SK-N-SH (cell line): ENCODE results near the gene PDCD1. TPM values are rescaled to one million over a fixed set of nuclear protein-coding genes. Genes with fewer than 3 reads are reported as not detected.

Source experiments
- CTCF ChIA-PET: fragments of 300-600, 350-600 bp; formaldehyde crosslinking; extraction: SDS; loops from one replicate; lab custom pipeline; 2021; lab: Yijun Ruan, JAX
- POLR2A ChIA-PET: fragments of 350-600 bp; sonication (Branson Sonifier 250); formaldehyde crosslinking; extraction: SDS; loops from one replicate; lab custom pipeline; 2020; ENCODE audit warnings: antibody characterized with exemption, inconsistent platforms; lab: Yijun Ruan, JAX
- DNase-seq: peaks from one replicate; pipeline ENCODE4 v3.0.0; 2012
- H2AFZ ChIP-seq: fragments of 200-600 bp; sonication (generic); 2 replicates; pipeline ENCODE4 v1.8.1; 2016; ENCODE audit warnings: antibody characterized with exemption, mild to moderate bottlenecking, low read depth
- H3F3A ChIP-seq: fragments of 200-600 bp; sonication (generic); replicated peaks from 2 replicates; pipeline ENCODE3; 2016; ENCODE audit warnings: antibody characterized with exemption, mild to moderate bottlenecking; ENCODE audit not compliant: insufficient read depth
- H3K27ac ChIP-seq, 2 experiments: fragments of 200-500 bp in 1 of 2; fragments of 200-600 bp in 1 of 2; sonication (Bioruptor generic) in 1 of 2; sonication (generic), shearing (Covaris generic) in 1 of 2; 2 replicates each; pipeline versions ENCODE4 v1.5.1 to v1.6.1; 2014 to 2016; ENCODE audit warnings: low read depth in 2 of 2, inconsistent platforms in 1 of 2, low read length in 1 of 2, mild to moderate bottlenecking in 1 of 2, mixed read lengths in 1 of 2
- H3K27me3 ChIP-seq: fragments of 200-600 bp; sonication (generic), shearing (Covaris generic); 2 replicates; pipeline ENCODE4 v1.6.1; 2016; ENCODE audit warnings: mixed run types; ENCODE audit not compliant: insufficient read depth
- H3K36me3 ChIP-seq, 2 experiments: fragments of 200-500 bp in 1 of 2; fragments of 200-600 bp in 1 of 2; sonication (Bioruptor generic) in 1 of 2; sonication (generic) in 1 of 2; replicated peaks in 1 of 2; 2 replicates each; pipeline versions ENCODE3 to v1.5.1; 2014 to 2016; ENCODE audit warnings: low read length in 1 of 2, mild to moderate bottlenecking in 1 of 2; ENCODE audit not compliant: insufficient read depth in 2 of 2, control insufficient read depth in 1 of 2
- H3K4me1 ChIP-seq, 2 experiments: fragments of 200-500 bp in 1 of 2; fragments of 200-600 bp in 1 of 2; sonication (Bioruptor generic) in 1 of 2; sonication (generic), shearing (Covaris generic) in 1 of 2; 2 replicates each; pipeline versions ENCODE4 v1.5.1 to v1.6.1; 2014 to 2016; ENCODE audit warnings: low read depth in 1 of 2, low read length in 1 of 2, mixed run types in 1 of 2; ENCODE audit not compliant: insufficient read depth in 2 of 2, control insufficient read depth in 1 of 2
- H3K4me2 ChIP-seq: fragments of 200-600 bp; sonication (generic), shearing (Covaris generic); 2 replicates; pipeline ENCODE4 v1.6.1; 2017; ENCODE audit warnings: mixed run types
- H3K4me3 ChIP-seq, 2 experiments: fragments of 200-500 bp in 1 of 2; fragments of 200-600 bp in 1 of 2; sonication (Bioruptor generic) in 1 of 2; sonication (generic), shearing (Covaris generic) in 1 of 2; 2 replicates each; pipeline versions ENCODE4 v1.5.1 to v1.8.1; 2014 to 2016; ENCODE audit warnings: low read depth in 2 of 2, inconsistent platforms in 1 of 2, low read length in 1 of 2, mild to moderate bottlenecking in 1 of 2, mixed read lengths in 1 of 2, moderate library complexity in 1 of 2
- H3K79me2 ChIP-seq: fragments of 200-600 bp; sonication (generic); 2 replicates; pipeline ENCODE4 v1.8.1; 2017; ENCODE audit warnings: mild to moderate bottlenecking; ENCODE audit not compliant: insufficient read depth
- H3K9ac ChIP-seq: fragments of 200-600 bp; sonication (generic); 2 replicates; pipeline ENCODE4 v1.6.1; 2017; ENCODE audit warnings: mixed run types
- H3K9me2 ChIP-seq: fragments of 200-600 bp; sonication (generic); 2 replicates; pipeline ENCODE4 v1.6.1; 2017; ENCODE audit warnings: mixed run types
- H3K9me3 ChIP-seq: fragments of 200-600 bp; sonication (generic); 2 replicates; pipeline ENCODE4 v1.6.1; 2017; ENCODE audit warnings: mixed run types, mild to moderate bottlenecking, moderate library complexity
- H4K20me1 ChIP-seq: fragments of 200-600 bp; sonication (generic); 2 replicates; pipeline ENCODE4 v1.6.1; 2017; ENCODE audit warnings: mild to moderate bottlenecking, mixed run types; ENCODE audit not compliant: insufficient read depth
- NRF1 ChIP-seq: IDR thresholded peaks from 2 replicates; pipeline ENCODE4 v1.6.1; 2012; ENCODE audit warnings: low read depth, mild to moderate bottlenecking, low read length
- POLR2AphosphoS5 ChIP-seq: IDR thresholded peaks from 2 replicates; pipeline ENCODE4 v1.6.1; 2012; ENCODE audit warnings: low read depth, low read length
- TAF1 ChIP-seq: IDR thresholded peaks from 2 replicates; pipeline ENCODE4 v1.6.1; 2012; ENCODE audit warnings: low read depth, mild to moderate bottlenecking, low read length, moderate library complexity, borderline replicate concordance
- TCF12 ChIP-seq: IDR thresholded peaks from 2 replicates; pipeline ENCODE4 v1.4.0; 2012
- WGBS: methylation state at CpG from one replicate; pipeline ENCODE4 v1.1.6; 2017; ENCODE audit warnings: low lambda C conversion rate; 5-methylcytosine and 5-hydroxymethylcytosine counted together
- polyA plus RNA-seq, 3 experiments: library from polyadenylated mRNA; depleted of rRNA; stranded (reverse); fragments of >200 nt; gene quantifications; 2 replicates each; pipeline ENCODE4 v1.2.3, GENCODE V29; 2012
- TF ChIP-seq, protein P1 (sequence below): IDR thresholded peaks from 2 replicates; pipeline ENCODE4 v1.4.0; 2012; ENCODE audit warnings: low read depth, borderline replicate concordance
- TF ChIP-seq, protein P2 (sequence below): IDR thresholded peaks from 2 replicates; pipeline ENCODE4 v1.4.0; 2012; ENCODE audit warnings: low read depth, borderline replicate concordance
- TF ChIP-seq, protein P3 (sequence below): fragments of 200-600 bp; sonication (generic); IDR thresholded peaks from 2 replicates; pipeline ENCODE4 v1.6.1; 2017; ENCODE audit warnings: antibody characterized with exemption, mild to moderate bottlenecking, moderate library complexity

Gene PDCD1
- polyA plus RNA-seq, 1 of the 3 experiments (the other 2 are of a cell fraction): not detected

DNA sequence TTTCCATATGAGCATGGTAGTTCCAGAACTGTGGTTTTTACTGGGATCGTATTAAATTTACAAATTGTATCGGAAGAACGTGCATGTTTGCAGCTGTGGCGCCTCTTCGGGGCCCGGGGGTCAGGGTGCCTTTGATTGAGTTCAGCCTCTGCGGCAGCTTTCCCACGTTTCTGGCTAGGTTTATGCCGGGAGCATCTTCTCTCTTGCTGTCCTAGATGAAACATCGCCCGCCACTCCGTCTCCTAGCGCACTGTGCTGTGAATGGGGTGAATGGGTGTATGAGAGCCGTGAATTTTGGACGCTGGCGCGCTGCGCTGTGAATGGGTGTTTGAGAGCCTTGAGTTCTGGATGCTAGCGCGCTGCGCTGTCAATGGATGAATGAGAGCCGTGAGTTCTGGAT lies 12.3 kb downstream of the PDCD1 start:
- POLR2A ChIA-PET: no interaction called here
- WGBS: 86% methylated on average over 20 of the region's 22 CpGs

DNA sequence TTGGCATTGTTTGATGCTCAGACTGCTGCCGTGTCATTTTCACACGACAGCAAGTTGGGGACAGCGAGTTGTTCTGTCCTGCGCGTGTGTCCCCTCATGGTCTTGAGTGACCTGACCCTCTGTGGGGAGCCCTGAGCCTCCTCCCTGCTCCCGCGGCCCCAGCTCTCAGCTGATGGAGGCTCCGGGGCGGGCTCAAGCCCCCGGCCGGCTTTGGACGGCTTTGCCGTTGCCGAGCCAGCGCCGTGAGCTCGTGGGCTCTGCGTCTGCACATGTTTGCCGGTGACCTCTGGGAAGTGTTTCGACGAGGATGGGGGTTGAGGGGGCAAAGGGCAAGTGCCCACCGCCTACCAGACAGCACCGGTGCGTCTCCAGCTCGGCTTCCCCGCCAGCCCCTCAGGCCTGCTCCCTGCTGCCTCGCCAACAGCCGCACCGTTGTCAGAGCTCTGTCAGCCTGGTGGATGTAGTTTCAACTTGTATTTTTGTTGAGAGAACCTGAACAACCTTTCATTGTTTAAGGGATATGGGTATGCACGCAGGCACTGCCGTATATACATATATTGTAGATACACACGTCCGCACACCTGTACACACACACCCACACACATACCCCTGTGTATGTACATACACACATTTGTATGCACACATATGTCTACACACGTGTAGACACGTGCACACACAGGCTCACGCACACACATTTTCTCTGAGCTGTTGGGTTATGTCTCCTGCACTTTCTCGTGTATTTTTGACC lies 13.7 kb downstream of the PDCD1 start:
- Histone ChIP-seq H3K27ac (no peak overlapping the region), H3K27me3 (no peaks in the 10 kb centered on the region), H3F3A (no peaks in the 10 kb centered on the region), H2AFZ (no peak overlapping the region), H3K9me2 (no peaks in the 10 kb centered on the region), H3K4me2 (no peak overlapping the region), H3K4me1 (peaks cover 0 to 11% of the 10 kb centered on the region in 2 experiments; a peak in 1 of 4 replicates), H3K79me2 (no peaks in the 10 kb centered on the region), H3K4me3 (no peak overlapping the region), H3K9ac (no peak overlapping the region), H4K20me1 (no peaks in the 10 kb centered on the region), H3K36me3 (no peaks in the 10 kb centered on the region), H3K9me3 (no peaks in the 10 kb centered on the region)
- 88% methylated on average over 20 of the region's 37 CpGs for WGBS
- DNase-seq: no peak
- TF ChIP-seq NRF1 (no peak), POLR2AphosphoS5 (no peak), TAF1 (no peak)
- TF ChIP-seq, protein P1, sequence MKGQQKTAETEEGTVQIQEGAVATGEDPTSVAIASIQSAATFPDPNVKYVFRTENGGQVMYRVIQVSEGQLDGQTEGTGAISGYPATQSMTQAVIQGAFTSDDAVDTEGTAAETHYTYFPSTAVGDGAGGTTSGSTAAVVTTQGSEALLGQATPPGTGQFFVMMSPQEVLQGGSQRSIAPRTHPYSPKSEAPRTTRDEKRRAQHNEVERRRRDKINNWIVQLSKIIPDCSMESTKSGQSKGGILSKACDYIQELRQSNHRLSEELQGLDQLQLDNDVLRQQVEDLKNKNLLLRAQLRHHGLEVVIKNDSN: no peak
- TF ChIP-seq, protein P2, sequence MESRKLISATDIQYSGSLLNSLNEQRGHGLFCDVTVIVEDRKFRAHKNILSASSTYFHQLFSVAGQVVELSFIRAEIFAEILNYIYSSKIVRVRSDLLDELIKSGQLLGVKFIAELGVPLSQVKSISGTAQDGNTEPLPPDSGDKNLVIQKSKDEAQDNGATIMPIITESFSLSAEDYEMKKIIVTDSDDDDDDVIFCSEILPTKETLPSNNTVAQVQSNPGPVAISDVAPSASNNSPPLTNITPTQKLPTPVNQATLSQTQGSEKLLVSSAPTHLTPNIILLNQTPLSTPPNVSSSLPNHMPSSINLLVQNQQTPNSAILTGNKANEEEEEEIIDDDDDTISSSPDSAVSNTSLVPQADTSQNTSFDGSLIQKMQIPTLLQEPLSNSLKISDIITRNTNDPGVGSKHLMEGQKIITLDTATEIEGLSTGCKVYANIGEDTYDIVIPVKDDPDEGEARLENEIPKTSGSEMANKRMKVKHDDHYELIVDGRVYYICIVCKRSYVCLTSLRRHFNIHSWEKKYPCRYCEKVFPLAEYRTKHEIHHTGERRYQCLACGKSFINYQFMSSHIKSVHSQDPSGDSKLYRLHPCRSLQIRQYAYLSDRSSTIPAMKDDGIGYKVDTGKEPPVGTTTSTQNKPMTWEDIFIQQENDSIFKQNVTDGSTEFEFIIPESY: no peak
- TF ChIP-seq, protein P3, sequence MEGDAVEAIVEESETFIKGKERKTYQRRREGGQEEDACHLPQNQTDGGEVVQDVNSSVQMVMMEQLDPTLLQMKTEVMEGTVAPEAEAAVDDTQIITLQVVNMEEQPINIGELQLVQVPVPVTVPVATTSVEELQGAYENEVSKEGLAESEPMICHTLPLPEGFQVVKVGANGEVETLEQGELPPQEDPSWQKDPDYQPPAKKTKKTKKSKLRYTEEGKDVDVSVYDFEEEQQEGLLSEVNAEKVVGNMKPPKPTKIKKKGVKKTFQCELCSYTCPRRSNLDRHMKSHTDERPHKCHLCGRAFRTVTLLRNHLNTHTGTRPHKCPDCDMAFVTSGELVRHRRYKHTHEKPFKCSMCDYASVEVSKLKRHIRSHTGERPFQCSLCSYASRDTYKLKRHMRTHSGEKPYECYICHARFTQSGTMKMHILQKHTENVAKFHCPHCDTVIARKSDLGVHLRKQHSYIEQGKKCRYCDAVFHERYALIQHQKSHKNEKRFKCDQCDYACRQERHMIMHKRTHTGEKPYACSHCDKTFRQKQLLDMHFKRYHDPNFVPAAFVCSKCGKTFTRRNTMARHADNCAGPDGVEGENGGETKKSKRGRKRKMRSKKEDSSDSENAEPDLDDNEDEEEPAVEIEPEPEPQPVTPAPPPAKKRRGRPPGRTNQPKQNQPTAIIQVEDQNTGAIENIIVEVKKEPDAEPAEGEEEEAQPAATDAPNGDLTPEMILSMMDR: no peak
- CTCF ChIA-PET: interaction anchor here (1.4 to 1.7 kb wide), 2 partner anchors 10 to 15 kb away, joined by 4 to 5 read pairs; no protein-coding TSS in a partner anchor
- POLR2A ChIA-PET: no interaction called here

More for the DNA sequence above, 12.3 kb downstream of the PDCD1 start:
- Histone ChIP-seq H3K9me2 (no peaks in the 10 kb centered on the region), H4K20me1 (no peaks in the 10 kb centered on the region), H3K27ac (no peak overlapping the region), H3K4me3 (no peak overlapping the region), H3K27me3 (no peaks in the 10 kb centered on the region), H3K9me3 (no peaks in the 10 kb centered on the region), H3K4me2 (no peak overlapping the region), H3F3A (no peaks in the 10 kb centered on the region), H3K79me2 (no peaks in the 10 kb centered on the region), H3K9ac (no peak overlapping the region), H2AFZ (no peak overlapping the region), H3K36me3 (no peaks in the 10 kb centered on the region), H3K4me1 (peaks cover 0 to 18% of the 10 kb centered on the region in 2 experiments; a peak in 1 of 4 replicates)
- no peak for TF ChIP-seq TCF12
- TF ChIP-seq TAF1: no peak
- TF ChIP-seq, protein P2: no peak
- CTCF ChIA-PET: interaction anchor here (0.8 kb wide), 1 partner anchor 10 kb away, joined by 5 read pairs; no protein-coding TSS in a partner anchor
- no peak for DNase-seq
